Type B pancreatic cell (in vitro differentiated cells): ENCODE data around the gene SPCS2. TPM values are rescaled to one million over a fixed set of nuclear protein-coding genes. Genes with fewer than 3 reads are reported as not detected.

Experiments
- DNase-seq: peaks from one replicate; pipeline ENCODE4 v3.0.0; 2021; ENCODE audit warnings: mixed read lengths; ENCODE audit not compliant: unreplicated experiment; ENCODE audit errors: extremely low spot score
- H3K27ac Mint-ChIP-seq: 2 replicates; pipeline ENCODE4 v1.8.0; 2021; ENCODE audit warnings: mild to moderate bottlenecking, mixed read lengths
- H3K27me3 Mint-ChIP-seq: 2 replicates; pipeline ENCODE4 v1.8.0; 2021; ENCODE audit warnings: mixed read lengths
- H3K36me3 Mint-ChIP-seq: 2 replicates; pipeline ENCODE4 v1.8.0; 2021; ENCODE audit warnings: mixed read lengths
- H3K4me1 Mint-ChIP-seq: one replicate; pipeline ENCODE4 v1.8.0; 2021; ENCODE audit warnings: mixed read lengths; ENCODE audit not compliant: unreplicated experiment
- H3K4me3 Mint-ChIP-seq: 2 replicates; pipeline ENCODE4 v1.8.0; 2021; ENCODE audit warnings: mild to moderate bottlenecking, mixed read lengths
- H3K9me3 Mint-ChIP-seq: 2 replicates; pipeline ENCODE4 v1.8.0; 2021; ENCODE audit warnings: mixed read lengths
- CTCF ChIP-seq: fragments of 200-600 bp; sonication (generic); conservative IDR thresholded peaks from 2 replicates; pipeline ENCODE4 v1.5.0; 2021; ENCODE audit warnings: antibody characterized with exemption, mild to moderate bottlenecking
- total RNA-seq: library from RNA; stranded (reverse); gene quantifications from 2 replicates; pipeline ENCODE4 v1.2.1, GENCODE V29; 2021; ENCODE audit warnings: low replicate concordance

SPCS2 gene
- total RNA-seq, 1 donor from 2014 or later, result 190 TPM

GRCh38 chr11:74923125-74923524, 25.9 kb upstream of the SPCS2 start:
- Mint-ChIP-seq H3K4me3 (no peak overlapping the region), H3K36me3 (peaks cover 30% of the 10 kb centered on the region), H3K9me3 (no peaks in the 10 kb centered on the region), H3K27ac (no peak overlapping the region), H3K4me1 (peaks cover 16% of the 10 kb centered on the region), H3K27me3 (no peaks in the 10 kb centered on the region)
- no peak for DNase-seq
- TF ChIP-seq CTCF, result no peak

GRCh38 chr11:74925281-74925680, 23.8 kb upstream of the SPCS2 start:
- Mint-ChIP-seq H3K27ac (no peak overlapping the region), H3K36me3 (peaks cover 15% of the 10 kb centered on the region), H3K4me3 (no peak overlapping the region), H3K27me3 (no peaks in the 10 kb centered on the region), H3K9me3 (no peaks in the 10 kb centered on the region), H3K4me1 (peaks cover 16% of the 10 kb centered on the region)
- TF ChIP-seq CTCF, result no peak
- DNase-seq, result no peak

GRCh38 chr11:74926304-74927030, 22.6 kb upstream of the SPCS2 start:
- DNase-seq, result no peak
- peaks cover 16% of the 10 kb centered on the region for H3K4me1 Mint-ChIP-seq
- no peak overlapping the region for H3K27ac Mint-ChIP-seq
- H3K4me3 Mint-ChIP-seq, result no peak overlapping the region
- TF ChIP-seq CTCF, result no peak
- H3K9me3 Mint-ChIP-seq, result no peaks in the 10 kb centered on the region
- no peaks in the 10 kb centered on the region for H3K27me3 Mint-ChIP-seq
- peaks cover 9% of the 10 kb centered on the region for H3K36me3 Mint-ChIP-seq

- DNase-seq, result no peak
Measured at GRCh38 chr11:74927496-74927895, 21.6 kb upstream of the SPCS2 start.

GRCh38 chr11:74929431-74930363, 19.4 kb upstream of the SPCS2 start:
- H3K27ac Mint-ChIP-seq, result no peak overlapping the region
- peak; percentile 94 for TF ChIP-seq CTCF
- peaks cover 16% of the 10 kb centered on the region for H3K4me1 Mint-ChIP-seq
- no peak for DNase-seq
- H3K9me3 Mint-ChIP-seq, result no peaks in the 10 kb centered on the region
- peaks cover 6% of the 10 kb centered on the region for H3K36me3 Mint-ChIP-seq
- H3K27me3 Mint-ChIP-seq, result no peaks in the 10 kb centered on the region
- no peak overlapping the region for H3K4me3 Mint-ChIP-seq

More at GRCh38 chr11:74927496-74927895, 21.6 kb upstream of the SPCS2 start:
- H3K36me3 Mint-ChIP-seq, result peaks cover 7% of the 10 kb centered on the region
- H3K4me3 Mint-ChIP-seq, result no peak overlapping the region
- H3K27me3 Mint-ChIP-seq, result no peaks in the 10 kb centered on the region
- peaks cover 16% of the 10 kb centered on the region for H3K4me1 Mint-ChIP-seq
- TF ChIP-seq CTCF, result no peak
- H3K27ac Mint-ChIP-seq, result no peak overlapping the region
- H3K9me3 Mint-ChIP-seq, result no peaks in the 10 kb centered on the region
